HepG2 (cell line): Measurements from ENCODE around the gene RAPGEFL1. TPM values are rescaled to one million over a fixed set of nuclear protein-coding genes. Genes with fewer than 3 reads are reported as not detected.
A peak's percentile ranks its signal among the peaks of the same experiment; 100 is the strongest.

Experiments
- ATAC-seq: fragments of 200-7000 bp; cut with Tn5 transposase; 3 replicates; pipeline ENCODE4 v1.9.1; 2020; ENCODE audit warnings: mild to moderate bottlenecking, moderate library complexity
- BruUV-seq: library from RNA; stranded (reverse); fragments of 400-500 nt; replicated peaks from 2 replicates; lab custom pipeline; 2021; lab: Mats Ljungman, UMichigan
- CTCF ChIA-PET: fragments of 300-600 bp; formaldehyde crosslinking; extraction: SDS; loops from one replicate; lab custom pipeline; 2021; ENCODE audit warnings: low total read pairs, inconsistent platforms, low intra/inter-chr PET ratio; lab: Yijun Ruan, JAX
- POLR2A ChIA-PET: fragments of 350-600 bp; sonication (Branson Sonifier 250); formaldehyde crosslinking; loops from one replicate; lab custom pipeline; 2020; ENCODE audit warnings: antibody characterized with exemption, inconsistent platforms; lab: Yijun Ruan, JAX
- DNase-seq: peaks from one replicate; pipeline ENCODE4 v3.0.0-alpha.2; 2015; ENCODE audit warnings: low spot score
- FAIRE-seq: peaks from 3 replicates; lab custom pipeline; 2011; peaks lifted over from hg19 to GRCh38; lab: Jason Lieb, UNC
- H2AFZ ChIP-seq: one replicate; pipeline ENCODE4 v1.6.1; 2011; ENCODE audit warnings: low read length, inconsistent platforms
- H3K27ac ChIP-seq: fragments of 300-600 bp; 3 replicates; pipeline ENCODE4 v1.8.0; 2011; ENCODE audit warnings: mixed run types, mild to moderate bottlenecking, mixed read lengths, low read length, inconsistent platforms; ENCODE audit not compliant: insufficient read depth; ENCODE audit errors: extremely low read length
- H3K27me3 ChIP-seq, 2 experiments: fragments of 200-600 bp in 1 of 2; 2 replicates in 1 of 2; 3 replicates in 1 of 2; pipeline versions ENCODE4 v1.6.0 to v1.8.0; 2011; ENCODE audit warnings: low read length in 2 of 2, mild to moderate bottlenecking in 2 of 2, moderate library complexity in 2 of 2, inconsistent platforms in 1 of 2; ENCODE audit not compliant: insufficient read depth in 2 of 2, control insufficient read depth in 1 of 2
- H3K36me3 ChIP-seq, 2 experiments: fragments of 200-600 bp in 1 of 2; replicated peaks in 1 of 2; 2 replicates in 1 of 2; 3 replicates in 1 of 2; pipeline versions ENCODE4 v1.5.1 to v1.8.0; 2011; ENCODE audit warnings: low read length in 2 of 2, inconsistent platforms in 1 of 2; ENCODE audit not compliant: insufficient read depth in 2 of 2, control insufficient read depth in 1 of 2
- H3K4me1 ChIP-seq: 2 replicates; pipeline ENCODE4 v1.5.1; 2012; ENCODE audit warnings: low read length, inconsistent platforms; ENCODE audit not compliant: insufficient read depth
- H3K4me2 ChIP-seq: 2 replicates; pipeline ENCODE4 v1.6.0; 2011; ENCODE audit warnings: low read depth, low read length, inconsistent platforms
- H3K4me3 ChIP-seq, 3 experiments: fragments of 200-600 bp in 1 of 3; sonication (generic), shearing (Covaris generic) in 1 of 3; replicated peaks in 1 of 3; 2 replicates each; pipeline ENCODE4 v1.5.1; 2011 to 2016; ENCODE audit warnings: low read length in 3 of 3, inconsistent platforms in 2 of 3, low read depth in 2 of 3, mild to moderate bottlenecking in 2 of 3, control low read depth in 1 of 3, mixed read lengths in 1 of 3; ENCODE audit not compliant: insufficient read depth in 1 of 3
- H3K79me2 ChIP-seq: one replicate; pipeline ENCODE4 v1.6.1; 2011; ENCODE audit warnings: low read length, inconsistent platforms; ENCODE audit not compliant: insufficient read depth
- H3K9ac ChIP-seq: 2 replicates; pipeline ENCODE4 v1.6.0; 2011; ENCODE audit warnings: mild to moderate bottlenecking, low read depth, low read length, inconsistent platforms; ENCODE audit not compliant: insufficient read depth
- H3K9me3 ChIP-seq: 2 replicates; pipeline ENCODE4 v1.5.1; 2012; ENCODE audit warnings: mild to moderate bottlenecking, low read length
- H4K20me1 ChIP-seq: 2 replicates; pipeline ENCODE4 v1.6.0; 2011; ENCODE audit warnings: inconsistent platforms, mild to moderate bottlenecking, low read length, moderate library complexity; ENCODE audit not compliant: insufficient read depth
- ATF7-NPFF ChIP-seq: sonication (generic); formaldehyde crosslinking; IDR thresholded peaks from 2 replicates; pipeline ENCODE4 v1.8.1; 2023; ENCODE audit warnings: mild to moderate bottlenecking, low read depth, missing genetic modification reagents, moderate library complexity
- LCORL ChIP-seq, 2 experiments: fragments of 450-650 bp in 1 of 2; sonication (generic) in 1 of 2; formaldehyde crosslinking in 1 of 2; IDR thresholded peaks; 2 replicates each; pipeline versions ENCODE4 v1.5.0 to v1.6.1; 2017 to 2020; ENCODE audit warnings: antibody characterized with exemption in 1 of 2, missing genetic modification reagents in 1 of 2
- MXD3 ChIP-seq: IDR thresholded peaks from 2 replicates; pipeline ENCODE4 v1.6.1; 2016; ENCODE audit warnings: mild to moderate bottlenecking, missing biosample characterization, missing genetic modification reagents
- MXD4 ChIP-seq: IDR thresholded peaks from 2 replicates; pipeline ENCODE4 v1.6.1; 2016; ENCODE audit warnings: mild to moderate bottlenecking, missing biosample characterization, missing genetic modification reagents
- NFYC ChIP-seq: IDR thresholded peaks from 2 replicates; pipeline ENCODE4 v1.6.1; 2016; ENCODE audit warnings: missing genetic modification reagents, missing compliant biosample characterization
- WIZ ChIP-seq: sonication (generic); formaldehyde crosslinking; IDR thresholded peaks from 2 replicates; pipeline ENCODE4 v1.5.1; 2020; ENCODE audit warnings: mild to moderate bottlenecking, missing genetic modification reagents
- ZBTB21 ChIP-seq: sonication (generic); formaldehyde crosslinking; IDR thresholded peaks from 2 replicates; pipeline ENCODE4 v1.4.0; 2020; ENCODE audit warnings: missing genetic modification reagents
- ZBTB34 ChIP-seq: sonication (generic); formaldehyde crosslinking; IDR thresholded peaks from 2 replicates; pipeline ENCODE4 v1.8.0; 2022; ENCODE audit warnings: mild to moderate bottlenecking, missing genetic modification reagents
- ZNF253 ChIP-seq: sonication (generic); formaldehyde crosslinking; IDR thresholded peaks from 2 replicates; pipeline ENCODE4 v1.8.0; 2022; ENCODE audit warnings: mild to moderate bottlenecking, missing genetic modification reagents, borderline replicate concordance
- ZNF430 ChIP-seq: sonication (generic); formaldehyde crosslinking; IDR thresholded peaks from 2 replicates; pipeline ENCODE4 v1.9.0; 2021; ENCODE audit warnings: mild to moderate bottlenecking, missing genetic modification reagents
- ZNF672 ChIP-seq: sonication (generic); formaldehyde crosslinking; IDR thresholded peaks from 2 replicates; pipeline ENCODE4 v1.8.1; 2022; ENCODE audit warnings: missing genetic modification reagents
- ZSCAN25 ChIP-seq: sonication (generic); formaldehyde crosslinking; IDR thresholded peaks from 2 replicates; pipeline ENCODE4 v1.8.0; 2022; ENCODE audit warnings: mild to moderate bottlenecking, missing genetic modification reagents
- WGBS: methylation state at CpG from one replicate; pipeline ENCODE4 v1.1.6; 2017; ENCODE audit warnings: low lambda C conversion rate; 5-methylcytosine and 5-hydroxymethylcytosine counted together
- in situ Hi-C: cut with HindIII; loops from 2 replicates; pipeline ENCODE4 v1.10.0; 2017; ENCODE audit warnings: low pct_unique_long_range_greater_than_20kb; ENCODE audit not compliant: extremely low pct_ligation_motif_present
- intact Hi-C: fragments of 100-400 bp; cut with micrococcal nuclease; formaldehyde crosslinking; loops from one replicate; pipeline ENCODE4 v1.10.0; 2022; ENCODE audit not compliant: unreplicated experiment
- polyA plus RNA-seq, 8 experiments: library from polyadenylated mRNA; depleted of rRNA in 3 of 8; stranded (reverse) in 7 of 8; unstranded in 1 of 8; fragments of >200 nt; fragmentation: Illumina TruSeq in 4 of 8; extraction: Trizol in 4 of 8; gene quantifications; 2 replicates each; pipeline versions ENCODE4 v1.2.1 to v1.2.3, GENCODE V29; 2011 to 2016; ENCODE audit warnings: low read depth in 4 of 8, missing spikeins in 1 of 8, mixed read lengths in 1 of 8; ENCODE audit not compliant: insufficient read depth in 1 of 8
- total RNA-seq, 5 experiments: library from RNA; depleted of rRNA; stranded (reverse); fragments of >200 nt; fragmentation: Illumina TruSeq; extraction: Trizol; gene quantifications; 2 replicates each; pipeline ENCODE4 v1.2.3, GENCODE V29; 2016; ENCODE audit warnings: low read depth in 1 of 5
- TF ChIP-seq, protein P1 (sequence below): sonication (generic); formaldehyde crosslinking; IDR thresholded peaks from 2 replicates; pipeline ENCODE4 v1.4.0; 2020; ENCODE audit warnings: mild to moderate bottlenecking, missing genetic modification reagents

Gene RAPGEFL1
- total and polyA plus RNA-seq, 2 of the 13 experiments (the other 11 are each of a cell fraction or from before 2014, with no cell fraction given) = 4.5 to 7.8 TPM

GRCh38 chr17:40167685-40168261, 9.5 kb upstream of the RAPGEFL1 start (continued):
- no peak for TF ChIP-seq ZBTB34 (CRISPR knock-in tag)
- TF ChIP-seq ZNF430 (CRISPR knock-in tag) = no peak
- TF ChIP-seq ATF7-NPFF (CRISPR knock-in tag) = no peak
- no peak for TF ChIP-seq MXD4 (CRISPR knock-in tag)
- TF ChIP-seq, protein P1, sequence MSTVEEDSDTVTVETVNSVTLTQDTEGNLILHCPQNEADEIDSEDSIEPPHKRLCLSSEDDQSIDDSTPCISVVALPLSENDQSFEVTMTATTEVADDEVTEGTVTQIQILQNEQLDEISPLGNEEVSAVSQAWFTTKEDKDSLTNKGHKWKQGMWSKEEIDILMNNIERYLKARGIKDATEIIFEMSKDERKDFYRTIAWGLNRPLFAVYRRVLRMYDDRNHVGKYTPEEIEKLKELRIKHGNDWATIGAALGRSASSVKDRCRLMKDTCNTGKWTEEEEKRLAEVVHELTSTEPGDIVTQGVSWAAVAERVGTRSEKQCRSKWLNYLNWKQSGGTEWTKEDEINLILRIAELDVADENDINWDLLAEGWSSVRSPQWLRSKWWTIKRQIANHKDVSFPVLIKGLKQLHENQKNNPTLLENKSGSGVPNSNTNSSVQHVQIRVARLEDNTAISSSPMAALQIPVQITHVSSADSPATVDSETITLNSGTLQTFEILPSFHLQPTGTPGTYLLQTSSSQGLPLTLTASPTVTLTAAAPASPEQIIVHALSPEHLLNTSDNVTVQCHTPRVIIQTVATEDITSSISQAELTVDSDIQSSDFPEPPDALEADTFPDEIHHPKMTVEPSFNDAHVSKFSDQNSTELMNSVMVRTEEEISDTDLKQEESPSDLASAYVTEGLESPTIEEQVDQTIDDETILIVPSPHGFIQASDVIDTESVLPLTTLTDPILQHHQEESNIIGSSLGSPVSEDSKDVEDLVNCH (CRISPR knock-in tag) = no peak

- intact Hi-C loops = loop anchor here (1.0 kb wide), 2 partner anchors 55 to 129 kb away; no protein-coding TSS in a partner anchor
- no peak overlapping the region for H2AFZ ChIP-seq
- no peak overlapping the region for H3K4me2 ChIP-seq
- H3K9me3 ChIP-seq = no peaks in the 10 kb centered on the region
- POLR2A ChIA-PET = interaction anchor here (0.9 to 2.8 kb wide), 10 partner anchors 22 to 114 kb away, joined by 3 to 33 read pairs (median 4); partner anchors contain the start of genes CASC3, MED24, MSL1 and NR1D1
- peak overlapping the region; percentile 16 for H3K27ac ChIP-seq
- ATAC-seq (peak; percentile 69), FAIRE-seq (peak; percentile 97), DNase-seq (peak; percentile 77)
- WGBS = 48% methylated on average over 11 of the region's 11 CpGs
- H3K36me3 ChIP-seq = peaks cover 48 to 81% of the 10 kb centered on the region in 2 experiments
- H3K4me1 ChIP-seq = peaks cover 26% of the 10 kb centered on the region
- no peaks in the 10 kb centered on the region for H3K79me2 ChIP-seq
- H3K27me3 ChIP-seq = no peaks in the 10 kb centered on the region
- in situ Hi-C loops = loop anchor here (5.0 kb wide), 1 partner anchor 56 kb away; no protein-coding TSS in a partner anchor
- no TSS peak for BruUV-seq
- H3K9ac ChIP-seq = no peak overlapping the region
- CTCF ChIA-PET = interaction anchor here (0.7 to 2.9 kb wide), 4 partner anchors 55 to 155 kb away, joined by 3 to 31 read pairs (median 6); partner anchors contain the start of gene THRA
- no peak overlapping the region for H3K4me3 ChIP-seq
- H4K20me1 ChIP-seq = no peaks in the 10 kb centered on the region
- TF ChIP-seq LCORL (IDR thresholded peaks at IDR 0.05) (no peak), LCORL (CRISPR knock-in tag; IDR thresholded peaks at IDR 0.05) (no peak), ZNF672 (CRISPR knock-in tag) (no peak), ZBTB21 (CRISPR knock-in tag) (no peak), ZSCAN25 (CRISPR knock-in tag) (0 out of 2 replicates have a peak, but pooled peaks have one; percentile 54), WIZ (no peak), NFYC (CRISPR knock-in tag) (no peak), MXD3 (CRISPR knock-in tag) (no peak), ZNF253 (CRISPR knock-in tag) (no peak)
Measured at GRCh38 chr17:40168262-40168832, 8.9 kb upstream of the RAPGEFL1 start.
